ENCODE data around the gene SLC39A11.
"Not testable (repeated sequence)": the region's sequence is repeated elsewhere in the genome, so short reads cannot be mapped to it uniquely, and the experiment has no call there.

The SLC39A11 gene

GRCh38 chr17:72726936-72727335 is 365.6 kb downstream of the SLC39A11 start:
- DNase-seq: no peak

- peak; percentile 46 for DNase-seq
These were observed 366.9 kb downstream of the SLC39A11 start for GRCh38 chr17:72725433-72726068.

DNA sequence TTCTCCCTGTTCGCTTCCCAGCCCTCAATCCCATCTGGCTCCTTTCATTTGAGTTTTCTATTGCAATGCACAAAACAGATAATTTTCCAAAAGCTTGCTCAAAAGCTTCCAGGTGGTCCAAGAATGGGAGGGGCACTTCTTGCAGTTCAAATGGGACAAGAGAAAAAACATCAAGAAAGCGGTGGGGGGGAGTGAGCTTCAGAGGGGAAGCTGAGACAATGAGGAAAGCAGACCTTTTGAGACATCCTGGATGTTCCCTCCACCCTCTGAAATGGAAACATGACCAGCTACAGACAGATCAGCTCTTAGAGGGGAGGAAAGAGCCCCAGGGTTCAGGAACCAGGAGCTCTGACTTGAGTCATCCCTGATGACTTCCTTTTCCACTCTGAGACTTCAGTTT is 368.2 kb downstream of the SLC39A11 start:
- no peak for DNase-seq

GRCh38 chr17:72723711-72724110 is 368.8 kb downstream of the SLC39A11 start:
- DNase-seq: peak; percentile 14

DNA sequence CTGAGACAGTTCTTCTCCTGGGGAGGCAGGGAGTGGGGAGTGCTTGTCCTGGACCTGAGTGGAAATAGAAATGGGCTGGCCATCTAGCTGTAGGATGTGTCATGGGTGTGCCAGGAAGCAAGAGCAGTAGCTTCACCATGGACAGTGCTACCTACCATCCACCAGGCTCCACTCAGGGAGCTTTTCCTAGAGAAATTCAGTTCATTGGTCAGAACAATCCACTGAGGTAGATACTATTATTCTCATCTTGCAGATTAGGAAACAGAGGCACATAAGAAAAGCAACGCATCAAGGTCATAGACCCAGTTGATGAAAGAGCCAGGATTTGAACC is 372.0 kb downstream of the SLC39A11 start:
- no peak for DNase-seq

GRCh38 chr17:72719578-72720493 is 372.7 kb downstream of the SLC39A11 start:
- no peak for DNase-seq

DNA sequence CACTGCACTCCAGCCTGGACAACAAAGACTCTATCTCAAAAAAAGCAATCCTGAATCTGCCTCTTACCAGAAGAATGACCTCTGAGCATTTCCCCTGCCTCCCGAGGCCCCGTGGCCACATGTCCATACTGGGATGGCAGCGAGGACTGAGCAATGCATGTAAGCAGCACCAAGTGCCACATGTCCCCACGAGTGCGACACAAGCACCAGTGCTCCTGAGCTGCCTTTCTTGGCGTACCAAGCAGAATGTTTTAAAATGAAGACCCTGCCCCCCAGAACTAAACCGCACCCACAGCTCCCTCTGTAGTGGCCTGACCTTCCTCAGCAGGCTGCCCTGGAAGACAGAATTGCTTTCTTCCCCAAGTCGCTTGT is 373.3 kb downstream of the SLC39A11 start:
- DNase-seq: no peak

GRCh38 chr17:72717676-72718075 is 374.8 kb downstream of the SLC39A11 start:
- no peak for DNase-seq

DNA sequence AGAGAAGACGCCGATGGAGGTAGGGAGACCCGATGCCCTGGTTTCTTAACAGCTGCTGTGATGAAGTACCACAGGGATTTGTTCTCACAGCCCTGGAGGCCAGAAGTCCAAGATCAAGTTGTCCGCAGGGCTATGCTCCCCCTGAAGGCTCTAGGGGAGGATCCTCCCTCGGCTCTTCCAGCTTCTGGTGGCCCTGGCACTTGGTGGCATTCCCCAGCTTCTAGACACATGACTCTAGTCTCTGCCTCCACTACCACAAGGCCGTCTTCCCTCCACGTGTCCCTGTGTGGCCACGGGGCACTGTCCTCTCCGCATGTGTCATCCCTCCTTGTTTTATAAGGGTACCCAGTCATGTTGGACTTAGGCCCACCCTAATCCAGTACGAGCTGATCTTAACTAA is 375.2 kb downstream of the SLC39A11 start:
- no peak for DNase-seq

GRCh38 chr17:72715906-72716572 is 376.4 kb downstream of the SLC39A11 start:
- no peak for DNase-seq

DNA sequence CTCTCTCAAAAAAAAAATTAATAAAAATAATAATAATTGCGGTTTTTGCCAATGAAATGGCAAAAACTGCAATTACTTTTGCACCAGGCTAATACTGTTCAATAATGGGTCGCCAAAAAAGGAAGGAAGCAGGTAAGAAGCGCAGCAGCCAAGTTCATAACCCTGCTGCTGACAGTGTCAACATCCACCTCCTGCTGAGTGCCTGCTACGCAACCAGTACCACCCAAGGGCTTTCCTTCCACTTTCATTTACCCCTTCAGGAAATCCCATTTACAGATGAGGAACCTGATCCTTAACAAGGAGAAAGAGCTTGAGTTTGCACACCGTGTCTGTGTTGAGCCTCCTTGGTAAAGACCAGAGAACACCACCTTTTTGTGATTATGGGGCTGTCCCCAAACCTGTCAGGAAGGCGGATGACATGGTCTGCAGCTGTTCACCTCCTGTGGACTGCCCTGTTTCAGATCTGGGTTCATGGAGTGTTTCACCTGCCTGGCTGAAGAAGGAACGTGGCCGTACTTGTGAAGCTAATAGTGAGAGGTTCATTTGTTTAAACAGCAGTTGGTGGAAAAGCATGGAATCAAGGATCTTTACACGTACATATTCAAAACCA is 378.0 kb downstream of the SLC39A11 start:
- no peak for DNase-seq

GRCh38 chr17:72713701-72714100 is 378.8 kb downstream of the SLC39A11 start:
- DNase-seq: no peak

GRCh38 chr17:72711521-72712310 is 380.8 kb downstream of the SLC39A11 start:
- no peak for DNase-seq

- DNase-seq: no peak
These were observed 381.7 kb downstream of the SLC39A11 start for GRCh38 chr17:72710834-72711233.

- no peak for DNase-seq
These were observed 382.3 kb downstream of the SLC39A11 start for GRCh38 chr17:72710202-72710601.

GRCh38 chr17:72708682-72709081 is 383.8 kb downstream of the SLC39A11 start:
- not testable (repeated sequence) for DNase-seq

GRCh38 chr17:72707881-72708280 is 384.6 kb downstream of the SLC39A11 start:
- DNase-seq: no peak

GRCh38 chr17:72706396-72706981 is 386.0 kb downstream of the SLC39A11 start:
- DNase-seq: no peak

DNA sequence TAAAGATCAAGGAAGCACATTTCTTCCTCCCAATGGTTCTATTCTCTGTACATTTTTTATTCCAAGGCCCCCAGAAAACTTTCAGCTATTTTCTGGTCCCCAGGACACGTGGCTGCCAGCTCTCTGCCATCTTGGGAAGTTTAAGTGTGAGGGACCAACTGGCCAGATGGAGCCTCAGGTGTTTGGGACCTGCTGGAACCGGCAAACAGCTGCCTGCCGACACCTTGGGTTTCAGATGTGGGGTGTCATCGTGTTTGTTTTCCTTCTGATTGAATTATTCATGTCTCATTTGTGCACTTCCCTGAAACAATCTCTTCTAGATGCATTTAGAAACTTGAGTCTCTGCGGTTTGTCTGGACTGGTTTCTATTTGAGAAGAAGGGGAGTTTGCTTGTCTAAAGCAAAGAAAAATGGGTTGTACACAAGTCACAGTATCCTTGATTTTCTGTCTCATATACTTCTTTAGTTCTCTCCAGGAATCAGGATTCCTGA is 386.5 kb downstream of the SLC39A11 start:
- peak; percentile 52 for DNase-seq

GRCh38 chr17:72702998-72703397 is 389.5 kb downstream of the SLC39A11 start:
- no peak for DNase-seq

- no peak for DNase-seq
These were observed 390.3 kb downstream of the SLC39A11 start for GRCh38 chr17:72702136-72702735.

DNA sequence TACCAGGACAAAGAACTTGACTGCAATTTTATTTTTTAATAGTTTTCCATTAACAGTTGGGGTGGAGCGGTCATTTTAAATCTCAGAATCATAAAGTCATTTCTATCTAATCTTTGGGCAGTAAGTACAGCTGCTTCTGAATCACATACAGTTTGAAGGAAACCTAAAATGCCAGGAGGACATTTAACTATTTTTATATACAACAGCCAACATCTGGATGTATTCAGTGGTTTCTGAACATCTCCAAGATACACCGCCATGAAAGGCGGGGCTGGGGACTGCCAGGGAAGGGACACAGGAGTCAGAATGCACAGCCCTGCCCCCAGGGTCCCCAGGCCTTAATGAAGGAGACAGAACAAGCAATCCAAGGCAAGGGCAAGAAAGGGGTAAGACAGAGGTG is 392.3 kb downstream of the SLC39A11 start:
- DNase-seq: no peak

Data from NCI-H2171 (cell line).